Gastroesophageal sphincter (tissue), 4 donors: Measurements from ENCODE around the gene DNAAF5. TPM values are rescaled to one million over a fixed set of nuclear protein-coding genes. Genes with fewer than 3 reads are reported as not detected.
"Not testable (repeated sequence)": the region's sequence is repeated elsewhere in the genome, so short reads cannot be mapped to it uniquely, and the experiment has no call there.

Experiments used
- ATAC-seq: fragments of 150-250 bp; one replicate; pipeline ENCODE4 v1.9.1; 2016; ENCODE audit warnings: mild to moderate bottlenecking, moderate library complexity
- H3K27ac ChIP-seq, 4 donors: fragments of 200-600 bp; sonication (generic) in 3 of 4; 1 replicate in 3 of 4; 2 replicates in 1 of 4; pipeline ENCODE4 v1.5.1; 2016 to 2019
- H3K27me3 ChIP-seq: fragments of 200-600 bp; sonication (generic); one replicate; pipeline ENCODE4 v1.5.1; 2019
- H3K36me3 ChIP-seq, 2 donors: fragments of 200-600 bp; sonication (generic); one replicate each; pipeline ENCODE4 v1.5.1; 2019; ENCODE audit warnings: control low read depth in 1 of 2
- H3K4me1 ChIP-seq, 3 donors: fragments of 200-600 bp; sonication (generic); 1 replicate in 2 of 3; 2 replicates in 1 of 3; pipeline ENCODE4 v1.5.1; 2016 to 2019; ENCODE audit warnings: control low read depth in 2 of 3
- H3K4me3 ChIP-seq, 2 donors: fragments of 200-600 bp; sonication (generic); one replicate each; pipeline ENCODE4 v1.5.1; 2019; ENCODE audit warnings: mild to moderate bottlenecking in 1 of 2, moderate library complexity in 1 of 2
- H3K9me3 ChIP-seq, 3 donors: fragments of 200-600 bp; sonication (generic); one replicate each; pipeline ENCODE4 v1.5.1; 2017 to 2019; ENCODE audit warnings: control low read depth in 2 of 3
- CTCF ChIP-seq, 4 experiments: fragments of 200-600 bp in 2 of 4; fragments of 450-650 bp in 2 of 4; sonication (generic) in 1 of 4; IDR thresholded peaks; one replicate each; pipeline ENCODE4 v1.5.1; 2017 to 2019; ENCODE audit warnings: antibody characterized with exemption in 4 of 4, mild to moderate bottlenecking in 2 of 4, moderate library complexity in 2 of 4
- EP300 ChIP-seq: sonication (generic); formaldehyde crosslinking; IDR thresholded peaks from one replicate; pipeline ENCODE4 v1.6.1; 2017; ENCODE audit warnings: antibody characterized with exemption, mild to moderate bottlenecking
- POLR2A ChIP-seq, 2 donors: fragments of 450-650 bp; IDR thresholded peaks; one replicate each; pipeline ENCODE4 v1.6.1; 2017; ENCODE audit warnings: antibody characterized with exemption in 2 of 2, mild to moderate bottlenecking in 2 of 2, moderate library complexity in 1 of 2
- POLR2AphosphoS5 ChIP-seq: sonication (generic); formaldehyde crosslinking; IDR thresholded peaks from one replicate; pipeline ENCODE4 v1.6.1; 2017; ENCODE audit warnings: antibody characterized with exemption
- WGBS, 2 donors: methylation state at CpG; one replicate each; pipeline ENCODE4 v1.1.5; 2018; ENCODE audit warnings: low coverage in 1 of 2; 5-methylcytosine and 5-hydroxymethylcytosine counted together
- total RNA-seq, 4 donors: library from RNA; depleted of rRNA; stranded (reverse); fragments of >200 nt; gene quantifications; one replicate each; pipeline ENCODE4 v1.1.0, GENCODE V29; 2016

The DNAAF5 gene
- total RNA-seq, 4 donors from 2014 or later = 17.4 to 36.4 (median 21.7) TPM

GRCh38 chr7:801940-802381, 75.5 kb downstream of the DNAAF5 start:
- WGBS, 2 donors = 9% methylated on average over 10 of the region's 19 CpGs; no CpG with 5 or more reads in 1 of the 2 donors
- peak overlapping the region in 1 of 2 donors; percentile 39 for H3K4me3 ChIP-seq
- TF ChIP-seq CTCF (IDR thresholded peaks at IDR 0.05) (no peak), POLR2A (IDR thresholded peaks at IDR 0.05) (no peak), POLR2AphosphoS5 (peak; percentile 45), EP300 (no peak)
- peak; percentile 60 for ATAC-seq
- no peaks in the 10 kb centered on the region for H3K27me3 ChIP-seq
- peak overlapping the region; percentile 35 to 85 (median 80) for H3K27ac ChIP-seq
- no peaks in the 10 kb centered on the region for H3K36me3 ChIP-seq
- H3K9me3 ChIP-seq = no peaks in the 10 kb centered on the region
- H3K4me1 ChIP-seq = peaks cover 0 to 46% (median 20%) of the 10 kb centered on the region in 3 donors

GRCh38 chr7:802500-803242, 76.2 kb downstream of the DNAAF5 start:
- no peak for ATAC-seq
- H3K27me3 ChIP-seq = no peaks in the 10 kb centered on the region
- peak overlapping the region in 1 of 2 donors; percentile 39 for H3K4me3 ChIP-seq
- peaks cover 0 to 39% (median 20%) of the 10 kb centered on the region in 3 donors for H3K4me1 ChIP-seq
- no peaks in the 10 kb centered on the region for H3K9me3 ChIP-seq
- peak overlapping the region; percentile 35 to 85 (median 80) for H3K27ac ChIP-seq
- TF ChIP-seq EP300 = no peak
- no peak for TF ChIP-seq POLR2AphosphoS5
- TF ChIP-seq POLR2A (IDR thresholded peaks at IDR 0.05) = no peak
- TF ChIP-seq CTCF (IDR thresholded peaks at IDR 0.05) = no peak
- H3K36me3 ChIP-seq = no peaks in the 10 kb centered on the region
- 62 to 71% methylated on average over 3 to 15 of the region's 18 CpGs for WGBS, 2 donors

GRCh38 chr7:803243-803635, 76.7 kb downstream of the DNAAF5 start:
- no peak for TF ChIP-seq EP300
- no peak for TF ChIP-seq POLR2A (IDR thresholded peaks at IDR 0.05)
- TF ChIP-seq CTCF (IDR thresholded peaks at IDR 0.05) = no peak
- TF ChIP-seq POLR2AphosphoS5 = no peak
- no peaks in the 10 kb centered on the region for H3K9me3 ChIP-seq
- peak overlapping the region in 2 of 4 donors; percentile 79 to 82 for H3K27ac ChIP-seq
- H3K36me3 ChIP-seq = no peaks in the 10 kb centered on the region
- H3K4me3 ChIP-seq = no peak overlapping the region
- no peak for ATAC-seq
- H3K4me1 ChIP-seq = peaks cover 0 to 33% (median 20%) of the 10 kb centered on the region in 3 donors
- 66 to 73% methylated on average over 10 of the region's 10 CpGs for WGBS, 2 donors
- no peaks in the 10 kb centered on the region for H3K27me3 ChIP-seq

GRCh38 chr7:803796-804195, 77.3 kb downstream of the DNAAF5 start:
- H3K36me3 ChIP-seq, H3K27ac ChIP-seq, H3K9me3 ChIP-seq, H3K27me3 ChIP-seq, ATAC-seq, H3K4me3 ChIP-seq: not testable (repeated sequence)
- 78 to 93% methylated on average over 3 of the region's 4 CpGs for WGBS, 2 donors
- peaks cover 0 to 32% (median 20%) of the 10 kb centered on the region in 3 donors for H3K4me1 ChIP-seq

- peak overlapping the region in 3 of 4 donors; percentile 37 to 60 (median 53) for H3K27ac ChIP-seq
- ATAC-seq = peak; percentile 53
- no peak for TF ChIP-seq CTCF (IDR thresholded peaks at IDR 0.05)
- no peak for TF ChIP-seq POLR2A (IDR thresholded peaks at IDR 0.05)
- TF ChIP-seq EP300 = no peak
- no peak for TF ChIP-seq POLR2AphosphoS5
These were observed 78.8 kb downstream of the DNAAF5 start for GRCh38 chr7:805261-805660.

More at GRCh38 chr7:805261-805660, 78.8 kb downstream of the DNAAF5 start:
- Histone ChIP-seq H3K4me1 (peaks cover 0 to 34% (median 20%) of the 10 kb centered on the region in 3 donors), H3K9me3 (no peaks in the 10 kb centered on the region), H3K27me3 (no peaks in the 10 kb centered on the region), H3K36me3 (no peaks in the 10 kb centered on the region), H3K4me3 (peak overlapping the region in 1 of 2 donors; percentile 4)
- 65 to 83% methylated on average over 11 to 14 of the region's 18 CpGs for WGBS, 2 donors
